GM19395 (cell line): ENCODE measurements around the gene DNAH6.

Experiments
- ATAC-seq: cut with Tn5 transposase; IDR thresholded peaks from one replicate; pipeline ENCODE4 v1.9.1; 2021; ENCODE audit warnings: mild to moderate bottlenecking, moderate library complexity; ENCODE audit not compliant: unreplicated experiment

Gene DNAH6

GRCh38 chr2:84830758-84831500, 314.6 kb downstream of the DNAH6 start:
- ATAC-seq: no peak

GRCh38 chr2:84832772-84833461, 316.6 kb downstream of the DNAH6 start:
- peak; percentile 87 for ATAC-seq

GRCh38 chr2:84833481-84834150, 317.3 kb downstream of the DNAH6 start:
- ATAC-seq: no peak

- ATAC-seq: no peak
These were observed 319.9 kb downstream of the DNAH6 start for GRCh38 chr2:84836215-84836614.

- no peak for ATAC-seq
These were observed 322.3 kb downstream of the DNAH6 start for GRCh38 chr2:84838434-84839145.

- ATAC-seq: no peak
These were observed 323.6 kb downstream of the DNAH6 start for GRCh38 chr2:84839851-84840250.

- no peak for ATAC-seq
These were observed 324.0 kb downstream of the DNAH6 start for GRCh38 chr2:84840306-84840705.

GRCh38 chr2:84841577-84841976, 325.3 kb downstream of the DNAH6 start:
- no peak for ATAC-seq

GRCh38 chr2:84844141-84844540, 327.8 kb downstream of the DNAH6 start:
- no peak for ATAC-seq

GRCh38 chr2:84846041-84846663, 329.9 kb downstream of the DNAH6 start:
- ATAC-seq: no peak

- no peak for ATAC-seq
These were observed 330.4 kb downstream of the DNAH6 start for GRCh38 chr2:84846741-84847142.

- ATAC-seq: no peak
These were observed 331.2 kb downstream of the DNAH6 start for GRCh38 chr2:84847326-84848050.

GRCh38 chr2:84849271-84849952, 333.1 kb downstream of the DNAH6 start:
- ATAC-seq: no peak

- no peak for ATAC-seq
These were observed 334.2 kb downstream of the DNAH6 start for GRCh38 chr2:84850471-84850870.

- ATAC-seq: no peak
These were observed 335.6 kb downstream of the DNAH6 start for GRCh38 chr2:84851876-84852275.

GRCh38 chr2:84854850-84855249, 338.6 kb downstream of the DNAH6 start:
- ATAC-seq: no peak

GRCh38 chr2:84855731-84856130, 339.4 kb downstream of the DNAH6 start:
- ATAC-seq: no peak

- peak; percentile 70 for ATAC-seq
These were observed 340.5 kb downstream of the DNAH6 start for GRCh38 chr2:84856787-84857186.

GRCh38 chr2:84857566-84857965, 341.3 kb downstream of the DNAH6 start:
- ATAC-seq: no peak

GRCh38 chr2:84858123-84858522, 341.8 kb downstream of the DNAH6 start:
- ATAC-seq: no peak
